Endothelial cell of umbilical vein (primary cell): ENCODE measurements around the gene RPL38. TPM values are rescaled to one million over a fixed set of nuclear protein-coding genes. Genes with fewer than 3 reads are reported as not detected.

Experiments
- BruUV-seq: library from RNA; stranded (reverse); fragments of 400-500 nt; replicated peaks from 2 replicates; lab custom pipeline; 2021; lab: Mats Ljungman, UMichigan
- CTCF ChIA-PET: fragments of 300-600, 350-600 bp; sonication (Branson Sonifier 250); formaldehyde crosslinking; loops from one replicate; lab custom pipeline; 2021; ENCODE audit warnings: antibody characterized with exemption, inconsistent platforms; lab: Charles Lee
- POLR2A ChIA-PET: fragments of 300-600, 350-600 bp; sonication (Branson Sonifier 250); formaldehyde crosslinking; loops from one replicate; lab custom pipeline; 2021; ENCODE audit warnings: antibody characterized with exemption, inconsistent platforms; lab: Charles Lee
- DNase-seq: peaks from one replicate; pipeline ENCODE4 v3.0.0-alpha.2; 2011; ENCODE audit warnings: low read depth, low spot score
- FAIRE-seq: peaks from 2 replicates; lab custom pipeline; 2011; peaks lifted over from hg19 to GRCh38; lab: Jason Lieb, UNC
- H2AFZ ChIP-seq: 2 replicates; pipeline ENCODE4 v1.6.0; 2012; ENCODE audit warnings: low read depth, low read length, control low read depth, inconsistent platforms
- H3K27ac ChIP-seq: 2 replicates; pipeline ENCODE4 v1.5.1; 2011; ENCODE audit warnings: low read depth, mild to moderate bottlenecking, control low read depth, low read length, moderate library complexity; ENCODE audit not compliant: insufficient read depth
- H3K27me3 ChIP-seq, 2 experiments: 2 replicates each; pipeline versions ENCODE4 v1.6.0 to v1.6.1; 2011; ENCODE audit warnings: low read length in 2 of 2, mixed read lengths in 1 of 2; ENCODE audit not compliant: control insufficient read depth in 2 of 2, insufficient read depth in 2 of 2
- H3K36me3 ChIP-seq, 2 experiments: 2 replicates in 1 of 2; 3 replicates in 1 of 2; pipeline ENCODE4 v1.5.1; 2011; ENCODE audit warnings: low read length in 2 of 2, mild to moderate bottlenecking in 1 of 2, moderate library complexity in 1 of 2; ENCODE audit not compliant: control insufficient read depth in 2 of 2, insufficient read depth in 2 of 2; ENCODE audit errors: extremely low read depth in 1 of 2
- H3K4me1 ChIP-seq: 3 replicates; pipeline ENCODE4 v1.5.1; 2011; ENCODE audit warnings: mild to moderate bottlenecking, low read length; ENCODE audit not compliant: control insufficient read depth, insufficient read depth; ENCODE audit errors: extremely low read depth
- H3K4me2 ChIP-seq: 2 replicates; pipeline ENCODE4 v1.6.1; 2011; ENCODE audit warnings: low read length, control low read depth, mixed read lengths; ENCODE audit not compliant: insufficient read depth
- H3K4me3 ChIP-seq, 3 experiments: fragments of 200-600 bp in 1 of 3; sonication (generic), shearing (Covaris generic) in 1 of 3; replicated peaks in 1 of 3; 2 replicates each; pipeline ENCODE4 v1.5.1; 2011 to 2016; ENCODE audit warnings: control low read depth in 3 of 3, low read length in 3 of 3, mild to moderate bottlenecking in 2 of 3, inconsistent platforms in 1 of 3, low read depth in 1 of 3, moderate library complexity in 1 of 3; ENCODE audit not compliant: insufficient read depth in 1 of 3
- H3K79me2 ChIP-seq: 2 replicates; pipeline ENCODE4 v1.6.0; 2012; ENCODE audit warnings: low read length, inconsistent platforms; ENCODE audit not compliant: control insufficient read depth, insufficient read depth
- H3K9ac ChIP-seq: replicated peaks from 2 replicates; pipeline ENCODE3; 2011; ENCODE audit warnings: low read length, control low read depth; ENCODE audit not compliant: insufficient read depth; ENCODE audit errors: extremely low read depth
- H3K9me1 ChIP-seq: replicated peaks from 3 replicates; pipeline ENCODE4 v1.6.0; 2011; ENCODE audit warnings: mild to moderate bottlenecking, low read length; ENCODE audit not compliant: control insufficient read depth, insufficient read depth; ENCODE audit errors: extremely low read depth
- H3K9me3 ChIP-seq: replicated peaks from 2 replicates; pipeline ENCODE4 v1.5.1; 2012; ENCODE audit warnings: low read length, inconsistent platforms; ENCODE audit not compliant: control insufficient read depth, insufficient read depth
- H4K20me1 ChIP-seq: replicated peaks from 2 replicates; pipeline ENCODE3; 2011; ENCODE audit warnings: mild to moderate bottlenecking, low read length; ENCODE audit not compliant: control insufficient read depth, insufficient read depth; ENCODE audit errors: extremely low read depth
- CTCF ChIP-seq, 2 donors: IDR thresholded peaks; 1 replicate in 1 of 2; 2 replicates in 1 of 2; pipeline ENCODE4 v1.5.1; 2011; ENCODE audit warnings: low read length in 2 of 2, mild to moderate bottlenecking in 2 of 2, moderate library complexity in 2 of 2, control low read depth in 1 of 2, inconsistent platforms in 1 of 2, low read depth in 1 of 2; ENCODE audit not compliant: insufficient read depth in 1 of 2; ENCODE audit errors: extremely low read depth in 1 of 2
- EZH2 ChIP-seq: IDR thresholded peaks from 2 replicates; pipeline ENCODE4 v1.6.1; 2012; ENCODE audit warnings: borderline replicate concordance, low read depth, mild to moderate bottlenecking, moderate library complexity, low read length, inconsistent platforms; ENCODE audit not compliant: severe bottlenecking
- FOS ChIP-seq: IDR thresholded peaks from 2 replicates; pipeline ENCODE4 v1.6.1; 2011; ENCODE audit warnings: mild to moderate bottlenecking, low read length, moderate library complexity, borderline replicate concordance; ENCODE audit not compliant: insufficient read depth
- GATA2 ChIP-seq: IDR thresholded peaks from 2 replicates; pipeline ENCODE4 v1.7.0; 2011; ENCODE audit warnings: low read depth, mild to moderate bottlenecking, moderate library complexity, mixed read lengths, low read length; ENCODE audit not compliant: insufficient read length, insufficient read depth
- JUN ChIP-seq: IDR thresholded peaks from 2 replicates; pipeline ENCODE4 v1.6.1; 2011; ENCODE audit warnings: borderline replicate concordance, low read depth; ENCODE audit not compliant: insufficient read length, insufficient read depth
- MAX ChIP-seq: IDR thresholded peaks from 2 replicates; pipeline ENCODE4 v1.6.1; 2011; ENCODE audit not compliant: insufficient read depth, insufficient read length
- MYC ChIP-seq: IDR thresholded peaks from one replicate; pipeline ENCODE4 v1.6.1; 2011; ENCODE audit warnings: mild to moderate bottlenecking, low read depth, low read length
- POLR2A ChIP-seq: IDR thresholded peaks from 2 replicates; pipeline ENCODE4 v1.6.1; 2012; ENCODE audit warnings: low read depth, mild to moderate bottlenecking, control low read depth, low read length
- POLR2AphosphoS5 ChIP-seq: IDR thresholded peaks from 2 replicates; pipeline ENCODE4 v1.6.1; 2012; ENCODE audit warnings: low read depth, mild to moderate bottlenecking, control low read depth, low read length, moderate library complexity; ENCODE audit not compliant: insufficient read depth
- dilution Hi-C: fragments of 300-500 bp; cut with MboI; formaldehyde crosslinking; loops from one replicate; pipeline ENCODE4 v1.15.0; 2019; ENCODE audit warnings: low sequenced_read_pairs; ENCODE audit not compliant: extremely low pct_ligation_motif_present
- intact Hi-C: fragments of 100-400 bp; cut with micrococcal nuclease; formaldehyde crosslinking; loops from one replicate; pipeline ENCODE4 v1.10.0; 2022
- polyA plus RNA-seq, 4 experiments: library from polyadenylated mRNA; depleted of rRNA in 3 of 4; stranded (reverse) in 3 of 4; unstranded in 1 of 4; fragments of >200 nt; gene quantifications; 2 replicates each; pipeline versions ENCODE4 v1.2.1 to v1.2.3, GENCODE V29; 2011 to 2012; ENCODE audit warnings: missing spikeins in 1 of 4
- total RNA-seq: library from RNA; stranded (reverse); gene quantifications from 2 replicates; pipeline ENCODE4 v1.2.3, GENCODE V29; 2021

Gene RPL38
- total and polyA plus RNA-seq, 2 donors (not counting 3 experiments of a cell fraction or from before 2014, with no cell fraction given) = 256 to 1,006 TPM

DNA sequence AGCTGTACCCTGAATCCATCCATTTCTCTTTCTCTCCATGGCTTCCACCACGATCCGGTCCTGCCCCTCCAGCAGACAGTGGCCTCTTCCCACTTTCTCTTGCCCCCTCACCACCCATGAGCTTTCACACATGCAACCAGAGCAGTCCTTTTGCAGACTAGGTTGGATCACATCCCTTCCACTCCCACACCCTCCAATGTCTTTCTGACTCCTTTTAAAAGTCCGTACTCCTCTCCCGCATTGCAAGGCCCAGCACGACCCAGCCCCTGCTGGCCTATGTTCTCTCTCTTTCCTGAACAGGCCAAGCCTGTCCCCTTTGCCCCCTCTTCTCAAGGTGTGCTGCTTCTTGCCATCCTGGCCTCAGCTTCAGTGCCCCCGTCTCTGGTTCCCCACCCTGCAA lies 48.1 kb downstream of the RPL38 start:
- H3K4me1 ChIP-seq = no peaks in the 10 kb centered on the region
- no peak overlapping the region for H2AFZ ChIP-seq
- H3K36me3 ChIP-seq = no peaks in the 10 kb centered on the region
- FAIRE-seq (no peak), DNase-seq (no peak)
- H3K27ac ChIP-seq = no peak overlapping the region
- no peak overlapping the region for H3K4me3 ChIP-seq
- dilution Hi-C loops = no loop called here
- POLR2A ChIA-PET = no interaction called here
- H3K79me2 ChIP-seq = no peaks in the 10 kb centered on the region
- intact Hi-C loops = no loop called here
- H3K9me3 ChIP-seq = no peaks in the 10 kb centered on the region
- no peak overlapping the region for H3K4me2 ChIP-seq
- CTCF ChIA-PET = no interaction called here
- BruUV-seq = no TSS peak
- H3K9ac ChIP-seq = no peak overlapping the region
- H4K20me1 ChIP-seq = no peaks in the 10 kb centered on the region
- no peaks in the 10 kb centered on the region for H3K9me1 ChIP-seq
- TF ChIP-seq POLR2AphosphoS5 (no peak), GATA2 (no peak), MYC (no peak)
- no peaks in the 10 kb centered on the region for H3K27me3 ChIP-seq

GRCh38 chr17:74252211-74252610 lies 48.7 kb downstream of the RPL38 start:
- Histone ChIP-seq H3K9me3 (no peaks in the 10 kb centered on the region), H3K27ac (no peak overlapping the region), H3K4me3 (no peak overlapping the region), H3K4me1 (no peaks in the 10 kb centered on the region), H2AFZ (no peak overlapping the region), H3K9ac (no peak overlapping the region), H3K9me1 (no peaks in the 10 kb centered on the region), H3K27me3 (no peaks in the 10 kb centered on the region), H3K36me3 (no peaks in the 10 kb centered on the region), H3K4me2 (no peak overlapping the region), H4K20me1 (no peaks in the 10 kb centered on the region), H3K79me2 (no peaks in the 10 kb centered on the region)
- no TSS peak for BruUV-seq
- CTCF ChIA-PET = no interaction called here
- DNase-seq (no peak), FAIRE-seq (no peak)
- TF ChIP-seq FOS (no peak), EZH2 (no peak), GATA2 (no peak), POLR2AphosphoS5 (no peak), JUN (no peak), MYC (no peak), CTCF (IDR thresholded peaks at IDR 0.05; ENCODE audit: extremely low read depth in 1 of 2, insufficient read depth in 1 of 2, low read depth in 1 of 2, low read length in 2 of 2) (no peak), MAX (no peak), POLR2A (no peak)
- intact Hi-C loops (no loop called here), dilution Hi-C loops (no loop called here)
- POLR2A ChIA-PET = no interaction called here
